Right cardiac atrium (tissue), 5 donors: ENCODE measurements around the gene PSKH1. TPM values are rescaled to one million over a fixed set of nuclear protein-coding genes. Genes with fewer than 3 reads are reported as not detected.
A peak's percentile ranks its signal among the peaks of the same experiment; 100 is the strongest.

ENCODE experiments used
- ATAC-seq, 2 donors: fragments of 200-7000 bp; cut with Tn5 transposase; one replicate each; pipeline versions ENCODE4 v1.8.0 to v1.9.1; 2020; ENCODE audit warnings: moderate library complexity in 2 of 2, mild to moderate bottlenecking in 1 of 2
- DNase-seq, 3 donors: peaks; one replicate each; pipeline ENCODE4 v3.0.0-alpha.2; 2020
- H3K27ac ChIP-seq: one replicate; pipeline ENCODE4 v1.5.1; 2013; ENCODE audit warnings: mild to moderate bottlenecking, low read length, control low read depth, moderate library complexity
- H3K27me3 ChIP-seq: one replicate; pipeline ENCODE4 v1.6.1; 2013; ENCODE audit not compliant: control insufficient read depth, insufficient read depth
- H3K4me1 ChIP-seq: one replicate; pipeline ENCODE4 v1.6.1; 2013; ENCODE audit warnings: low read length; ENCODE audit not compliant: control insufficient read depth, insufficient read depth
- H3K4me3 ChIP-seq: one replicate; pipeline ENCODE4 v1.5.1; 2013; ENCODE audit warnings: low read length, control low read depth
- H3K9me3 ChIP-seq: one replicate; pipeline ENCODE4 v1.6.1; 2013; ENCODE audit warnings: low read length; ENCODE audit not compliant: control insufficient read depth
- WGBS: extraction: QIAGEN DNeasy Blood & Tissue Kit; methylation state at CpG from one replicate; pipeline ENCODE4 v1.1.7; 2013; 5-methylcytosine and 5-hydroxymethylcytosine counted together
- intact Hi-C, 4 donors: fragments of 100-400 bp; cut with DNase I; formaldehyde crosslinking; loops; one replicate each; pipeline versions ENCODE4 v1.11.0 to v1.14.0; 2022 to 2023
- polyA plus RNA-seq: library from polyadenylated mRNA; stranded (reverse); fragments of 200-250 nt; gene quantifications from one replicate; pipeline ENCODE4 v1.2.3, GENCODE V29; 2013
- total RNA-seq, 4 donors: library from RNA; stranded (reverse); fragmentation: NEBNext Ultra II Directional; extraction: Animal tissue kit (Norgen Biotek cat#: 25700); gene quantifications; one replicate each; pipeline ENCODE4 v1.2.1, GENCODE V29; 2021
- donor health status: healthy with polysubstance abuse.
- donor health status: DM: no; HTN: yes; CAD: no.
- donor health status: DM: no; HTN: no; CAD: no.
- donor health status: DM: no; HTN: yes; CAD: no; lungs with severe emphysema.
- donor health status: DM: yes; HTN: yes; CAD: no.

The PSKH1 gene
- total and polyA plus RNA-seq, 5 donors = 23.8 to 31.1 (median 26.8) TPM

GRCh38 chr16:67868290-67868689, 24.8 kb upstream of the PSKH1 start:
- 93% methylated on average over 6 of the region's 6 CpGs for WGBS
- Histone ChIP-seq H3K9me3 (no peaks in the 10 kb centered on the region), H3K4me1 (peaks cover 8% of the 10 kb centered on the region), H3K27ac (no peak overlapping the region), H3K4me3 (no peak overlapping the region), H3K27me3 (no peaks in the 10 kb centered on the region)
- intact Hi-C loops = no loop called here
- no peak for ATAC-seq
- no peak for DNase-seq

- DNase-seq (peak in 1 of 3 donors; percentile 13), ATAC-seq (no peak)
- Histone ChIP-seq H3K27ac (no peak overlapping the region), H3K27me3 (no peaks in the 10 kb centered on the region), H3K9me3 (no peaks in the 10 kb centered on the region), H3K4me1 (peaks cover 9% of the 10 kb centered on the region), H3K4me3 (no peak overlapping the region)
- WGBS = 78% methylated on average over 7 of the region's 7 CpGs
- intact Hi-C loops = no loop called here
Observed at GRCh38 chr16:67869653-67870052, 23.4 kb upstream of the PSKH1 start.

DNA sequence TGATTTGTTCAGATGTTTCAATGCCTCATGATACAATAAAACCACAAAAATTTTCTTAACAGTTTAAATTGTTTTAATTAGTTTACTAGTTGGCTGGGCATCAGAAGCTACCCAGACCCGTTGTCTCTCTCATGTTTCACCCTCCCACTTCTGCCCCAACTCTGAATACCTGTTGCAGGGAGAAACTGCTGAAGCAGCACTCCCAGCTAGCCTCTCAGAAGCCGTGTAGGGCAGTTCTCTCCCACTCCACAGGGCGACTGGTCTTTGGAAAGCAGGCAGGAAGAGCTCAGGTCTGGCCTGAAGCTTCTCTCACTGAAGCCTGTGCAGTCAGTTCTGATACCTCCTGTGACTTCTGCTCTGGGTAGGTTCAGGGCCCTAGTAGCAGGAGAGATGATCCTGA, 21.8 kb upstream of the PSKH1 start:
- no peak for DNase-seq
- H3K4me3 ChIP-seq = no peak overlapping the region
- no peak overlapping the region for H3K27ac ChIP-seq
- no peaks in the 10 kb centered on the region for H3K9me3 ChIP-seq
- WGBS = 76% methylated on average over 3 of the region's 3 CpGs
- intact Hi-C loops = no loop called here
- H3K4me1 ChIP-seq = peaks cover 9% of the 10 kb centered on the region
- no peak for ATAC-seq
- H3K27me3 ChIP-seq = no peaks in the 10 kb centered on the region

GRCh38 chr16:67872131-67872630, 20.9 kb upstream of the PSKH1 start:
- DNase-seq = peak in 1 of 3 donors; percentile 1
- ATAC-seq = no peak
- Histone ChIP-seq H3K27me3 (no peaks in the 10 kb centered on the region), H3K27ac (peak overlapping the region; percentile 61), H3K4me1 (peaks cover 9% of the 10 kb centered on the region), H3K4me3 (peak overlapping the region; percentile 85), H3K9me3 (no peaks in the 10 kb centered on the region)
- intact Hi-C loops = no loop called here
- WGBS = 67% methylated on average over 2 of the region's 2 CpGs

- H3K27ac ChIP-seq = peak within 1 kb of the TSS; percentile 61
- H3K9me3 ChIP-seq = no peaks in the 10 kb centered on the region
- H3K4me3 ChIP-seq = peak within 1 kb of the TSS; percentile 85
- ATAC-seq (peak; percentile 91 to 92), DNase-seq (peak; percentile 89 to 96 (median 93))
- intact Hi-C loops = no loop called here
- H3K27me3 ChIP-seq = no peaks in the 10 kb centered on the region
- 1% methylated on average over 72 of the region's 72 CpGs for WGBS
- H3K4me1 ChIP-seq = peaks cover 9% of the 10 kb centered on the region
Observed at GRCh38 chr16:67872631-67873434, 20.2 kb upstream of the PSKH1 start, which contains the start of gene EDC4. EDC4 (plus strand) TSS chr16:67873052; CDS start chr16:67873262, 210 bp downstream.

GRCh38 chr16:67873435-67874370, 19.4 kb upstream of the PSKH1 start:
- intact Hi-C loops = no loop called here
- H3K27me3 ChIP-seq = no peaks in the 10 kb centered on the region
- ATAC-seq (no peak), DNase-seq (no peak)
- H3K27ac ChIP-seq = peak overlapping the region; percentile 61
- 14% methylated on average over 23 of the region's 23 CpGs for WGBS
- H3K4me3 ChIP-seq = peak overlapping the region; percentile 85
- no peaks in the 10 kb centered on the region for H3K9me3 ChIP-seq
- H3K4me1 ChIP-seq = peaks cover 9% of the 10 kb centered on the region

DNA sequence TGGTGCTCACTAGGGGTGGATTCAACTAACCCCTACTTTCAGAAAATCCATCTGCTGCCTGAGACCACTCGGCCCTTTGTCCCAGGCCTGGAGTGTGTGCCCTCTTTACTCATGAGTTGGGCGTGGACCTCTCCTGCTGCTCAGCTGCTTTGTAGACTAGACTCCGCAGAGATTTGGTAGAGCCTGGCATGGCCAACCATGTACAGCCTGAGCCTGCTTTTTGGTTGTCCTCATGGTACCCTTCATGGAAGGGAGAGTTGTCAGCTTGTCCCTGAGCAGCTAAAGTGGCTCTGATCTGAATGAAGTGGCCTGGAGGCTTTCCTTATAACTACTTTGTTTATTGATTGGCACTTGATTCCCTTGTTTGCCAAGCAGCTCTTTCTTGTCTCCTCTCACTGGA, 18.7 kb upstream of the PSKH1 start:
- no peaks in the 10 kb centered on the region for H3K27me3 ChIP-seq
- no peak overlapping the region for H3K27ac ChIP-seq
- no peaks in the 10 kb centered on the region for H3K9me3 ChIP-seq
- WGBS = 68% methylated on average over 3 of the region's 3 CpGs
- peaks cover 9% of the 10 kb centered on the region for H3K4me1 ChIP-seq
- no peak overlapping the region for H3K4me3 ChIP-seq
- peak in 1 of 3 donors; percentile 35 for DNase-seq
- intact Hi-C loops = no loop called here
- no peak for ATAC-seq

DNA sequence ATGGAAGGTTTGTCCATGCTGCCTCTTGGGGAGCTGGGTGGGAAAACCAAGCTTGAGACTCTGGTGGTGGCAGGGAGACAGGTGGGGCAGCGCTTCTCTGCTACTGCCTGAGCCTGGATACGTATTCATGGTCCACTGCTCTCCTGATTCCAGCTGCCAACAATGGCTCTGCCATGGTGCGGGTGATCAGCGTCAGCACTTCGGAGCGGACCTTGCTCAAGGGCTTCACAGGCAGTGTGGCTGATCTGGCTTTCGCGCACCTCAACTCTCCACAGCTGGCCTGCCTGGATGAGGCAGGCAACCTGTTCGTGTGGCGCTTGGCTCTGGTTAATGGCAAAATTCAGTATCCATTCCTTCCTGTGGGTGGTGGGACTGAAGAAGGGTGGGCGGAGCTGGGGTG, 16.0 kb upstream of the PSKH1 start:
- DNase-seq = peak in 1 of 3 donors; percentile 8
- H3K9me3 ChIP-seq = no peaks in the 10 kb centered on the region
- intact Hi-C loops = no loop called here
- no peak overlapping the region for H3K4me3 ChIP-seq
- no peaks in the 10 kb centered on the region for H3K27me3 ChIP-seq
- WGBS = 93% methylated on average over 11 of the region's 11 CpGs
- H3K4me1 ChIP-seq = peaks cover 9% of the 10 kb centered on the region
- no peak overlapping the region for H3K27ac ChIP-seq
- ATAC-seq = no peak

DNA sequence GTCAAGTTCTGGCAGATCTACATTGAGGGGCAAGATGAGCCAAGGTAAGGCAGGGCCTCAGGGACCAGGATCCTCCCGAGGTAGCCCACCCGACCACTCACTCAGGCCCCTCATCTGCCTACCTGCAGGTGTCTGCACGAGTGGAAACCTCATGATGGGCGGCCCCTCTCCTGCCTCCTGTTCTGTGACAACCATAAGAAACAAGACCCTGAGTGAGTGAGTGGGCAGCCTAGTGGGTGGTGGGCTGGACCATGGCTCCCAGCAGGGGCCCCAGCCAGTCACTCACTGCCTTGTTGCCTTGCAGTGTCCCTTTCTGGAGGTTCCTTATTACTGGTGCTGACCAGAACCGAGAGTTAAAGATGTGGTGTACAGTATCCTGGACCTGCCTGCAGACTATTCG, 14.8 kb upstream of the PSKH1 start:
- Histone ChIP-seq H3K4me3 (no peak overlapping the region), H3K27ac (no peak overlapping the region), H3K4me1 (peaks cover 11% of the 10 kb centered on the region), H3K9me3 (no peaks in the 10 kb centered on the region), H3K27me3 (no peaks in the 10 kb centered on the region)
- 92% methylated on average over 6 of the region's 6 CpGs for WGBS
- no peak for ATAC-seq
- intact Hi-C loops = no loop called here
- no peak for DNase-seq

- no peak overlapping the region for H3K27ac ChIP-seq
- intact Hi-C loops = no loop called here
- DNase-seq = peak in 1 of 3 donors; percentile 18
- H3K4me3 ChIP-seq = no peak overlapping the region
- H3K4me1 ChIP-seq = peaks cover 10% of the 10 kb centered on the region
- no peaks in the 10 kb centered on the region for H3K9me3 ChIP-seq
- H3K27me3 ChIP-seq = no peaks in the 10 kb centered on the region
- no peak for ATAC-seq
- 94% methylated on average over 9 of the region's 9 CpGs for WGBS
Observed at GRCh38 chr16:67878846-67879245, 14.2 kb upstream of the PSKH1 start.

DNA sequence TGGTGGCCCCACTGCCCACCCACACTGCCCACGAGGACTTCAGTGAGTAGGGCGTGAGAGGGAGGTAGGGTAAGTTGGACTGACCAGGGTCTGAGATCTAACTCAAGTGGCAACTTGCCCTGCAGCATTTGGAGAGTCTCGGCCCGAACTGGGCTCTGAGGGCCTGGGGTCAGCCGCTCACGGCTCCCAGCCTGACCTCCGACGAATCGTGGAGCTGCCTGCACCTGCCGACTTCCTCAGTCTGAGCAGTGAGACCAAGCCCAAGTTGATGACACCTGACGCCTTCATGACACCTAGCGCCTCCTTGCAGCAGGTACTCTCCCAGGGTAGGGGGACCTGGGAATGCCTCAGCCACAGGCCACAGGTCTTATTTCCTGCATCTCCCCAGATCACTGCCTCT, 13.6 kb upstream of the PSKH1 start:
- Histone ChIP-seq H3K4me3 (no peak overlapping the region), H3K27ac (no peak overlapping the region), H3K9me3 (no peaks in the 10 kb centered on the region), H3K4me1 (peaks cover 4% of the 10 kb centered on the region), H3K27me3 (no peaks in the 10 kb centered on the region)
- ATAC-seq (no peak), DNase-seq (peak in 2 of 3 donors; percentile 20 to 32)
- intact Hi-C loops = no loop called here
- WGBS = 91% methylated on average over 12 of the region's 12 CpGs
